ENCODE data around the gene ANKRD63.

Gene ANKRD63

GRCh38 chr15:40279437-40280141 is 3.3 kb downstream of the ANKRD63 start:
- peak; percentile 73 for DNase-seq (ENCODE audit: low spot score)

DNA sequence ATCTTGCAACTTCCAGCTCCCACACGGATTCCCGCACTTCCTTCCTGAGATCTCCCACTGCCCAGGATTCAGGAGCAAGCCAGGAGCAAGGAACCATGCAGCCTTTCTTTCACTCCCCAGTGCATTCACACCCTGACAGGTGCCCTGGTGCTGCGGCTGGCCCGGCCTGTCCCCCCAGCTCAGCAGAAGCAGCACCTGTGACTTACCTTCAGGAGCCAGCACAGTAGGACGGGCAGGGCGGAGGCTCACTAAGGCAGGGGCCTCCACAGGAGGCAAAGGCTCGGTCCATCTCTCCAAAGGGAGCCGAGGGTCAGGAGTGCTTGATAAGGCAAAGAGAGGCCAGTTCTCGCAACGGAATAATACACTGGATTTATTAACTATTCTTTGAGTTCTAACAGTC is 4.8 kb downstream of the ANKRD63 start:
- DNase-seq (ENCODE audit: low spot score) = no peak

- DNase-seq (ENCODE audit: low spot score) = no peak
Observed at GRCh38 chr15:40277471-40277870, 5.4 kb downstream of the ANKRD63 start.

DNA sequence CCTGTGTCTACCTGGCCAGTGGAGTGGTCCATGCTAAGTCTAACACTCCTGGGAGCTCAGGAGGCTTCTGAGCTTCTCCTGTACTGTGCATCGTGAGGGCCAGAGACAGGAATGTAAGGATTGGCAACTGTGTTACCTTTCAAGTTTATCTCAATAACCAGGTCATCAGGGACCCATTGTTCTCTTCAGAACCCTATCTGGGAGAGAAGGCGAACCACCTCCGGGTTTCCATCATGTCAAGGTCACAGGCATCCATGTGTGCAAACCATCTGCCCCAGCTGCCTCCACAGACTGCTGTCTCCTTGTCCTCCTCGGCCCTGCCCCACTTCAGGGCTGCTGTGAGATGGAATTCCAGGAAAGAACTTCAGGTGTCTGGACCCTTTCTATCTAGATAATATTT is 5.9 kb downstream of the ANKRD63 start:
- DNase-seq (ENCODE audit: low spot score) = no peak

DNA sequence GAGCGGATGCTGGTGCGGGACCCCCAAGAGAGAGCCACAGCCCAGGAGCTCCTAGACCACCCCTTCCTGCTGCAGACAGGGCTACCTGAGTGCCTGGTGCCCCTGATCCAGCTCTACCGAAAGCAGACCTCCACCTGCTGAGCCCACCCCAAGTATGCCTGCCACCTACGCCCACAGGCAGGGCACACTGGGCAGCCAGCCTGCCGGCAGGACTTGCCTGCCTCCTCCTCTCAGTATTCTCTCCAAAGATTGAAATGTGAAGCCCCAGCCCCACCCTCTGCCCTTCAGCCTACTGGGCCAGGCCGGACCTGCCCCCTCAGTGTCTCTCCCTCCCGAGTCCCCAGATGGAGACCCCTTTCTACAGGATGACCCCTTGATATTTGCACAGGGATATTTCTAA is 6.9 kb downstream of the ANKRD63 start:
- no peak for DNase-seq (ENCODE audit: low spot score)

GRCh38 chr15:40275523-40275922 is 7.3 kb downstream of the ANKRD63 start:
- no peak for DNase-seq (ENCODE audit: low spot score)

DNA sequence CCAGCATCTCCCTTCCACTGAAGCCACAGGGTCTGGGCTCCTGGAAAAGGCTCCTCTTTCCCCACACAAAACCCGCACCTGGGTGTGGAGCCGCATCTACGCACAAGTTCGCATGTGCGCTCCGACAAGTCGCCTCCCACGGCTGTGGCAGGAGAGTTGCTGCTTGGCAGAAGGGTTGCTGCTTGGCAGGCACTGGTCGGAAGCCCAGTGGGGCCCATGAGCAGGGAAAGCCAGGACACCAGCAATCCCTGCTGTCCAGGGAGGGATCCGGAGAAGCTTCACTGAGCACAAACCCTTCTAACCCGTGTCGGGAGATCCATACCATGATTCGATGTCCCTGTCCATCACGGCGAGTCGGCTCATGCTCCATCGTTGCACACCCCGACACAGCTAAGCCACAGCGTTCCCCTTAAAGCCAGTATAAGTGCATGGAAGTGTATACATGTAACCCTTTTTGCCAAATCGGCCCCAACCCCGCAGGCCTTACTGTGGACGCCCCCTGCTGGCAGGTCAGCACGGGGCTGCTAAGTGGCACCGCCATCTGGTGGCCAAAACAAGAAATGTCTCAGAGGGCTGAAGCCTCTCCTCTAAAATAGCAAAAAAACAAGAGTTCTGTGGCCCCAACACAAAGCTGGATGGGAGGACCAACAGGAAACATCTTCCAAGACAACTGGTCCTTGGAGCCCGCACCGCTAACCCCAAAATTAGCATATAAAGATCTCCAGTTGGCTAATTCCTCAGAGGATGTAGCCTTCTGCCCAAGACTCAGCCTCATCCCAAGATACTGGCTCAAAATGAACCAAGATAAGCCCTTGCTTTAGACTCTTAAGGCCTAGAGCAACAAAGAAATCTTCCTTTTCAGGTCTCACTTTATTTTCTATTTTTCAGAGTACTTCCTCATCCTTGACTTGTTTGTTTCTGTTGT is 8.3 kb downstream of the ANKRD63 start:
- peak; percentile 87 for DNase-seq (ENCODE audit: low spot score)

GRCh38 chr15:40273428-40273827 is 9.4 kb downstream of the ANKRD63 start:
- no peak for DNase-seq (ENCODE audit: low spot score)

GRCh38 chr15:40272485-40273056 is 10.3 kb downstream of the ANKRD63 start:
- DNase-seq (ENCODE audit: low spot score) = no peak

- no peak for DNase-seq (ENCODE audit: low spot score)
Observed at GRCh38 chr15:40271685-40272484, 11.0 kb downstream of the ANKRD63 start.

- DNase-seq (ENCODE audit: low spot score) = no peak
Observed at GRCh38 chr15:40270246-40270995, 12.4 kb downstream of the ANKRD63 start.

GRCh38 chr15:40269604-40270003 is 13.3 kb downstream of the ANKRD63 start:
- no peak for DNase-seq (ENCODE audit: low spot score)

DNA sequence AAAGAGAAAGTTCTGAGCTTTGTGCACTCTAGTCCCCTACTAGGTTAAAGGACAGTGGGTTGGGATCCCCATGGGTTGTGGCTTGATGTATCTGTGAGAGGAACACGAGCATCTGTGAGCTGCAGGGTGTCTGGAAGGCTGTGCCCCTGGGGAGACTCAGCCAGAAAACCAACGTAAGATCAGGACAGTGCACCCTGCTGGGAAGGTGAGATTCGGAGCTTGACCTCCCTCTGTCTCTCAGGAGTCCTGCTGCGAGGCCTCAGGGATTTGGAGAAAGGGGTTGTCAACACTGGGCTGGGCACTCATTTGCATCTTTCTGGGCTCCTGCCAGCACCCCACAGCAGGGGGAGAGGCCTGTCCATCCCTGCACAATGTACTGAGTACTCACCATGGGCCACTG is 15.2 kb downstream of the ANKRD63 start:
- DNase-seq (ENCODE audit: low spot score) = no peak

DNA sequence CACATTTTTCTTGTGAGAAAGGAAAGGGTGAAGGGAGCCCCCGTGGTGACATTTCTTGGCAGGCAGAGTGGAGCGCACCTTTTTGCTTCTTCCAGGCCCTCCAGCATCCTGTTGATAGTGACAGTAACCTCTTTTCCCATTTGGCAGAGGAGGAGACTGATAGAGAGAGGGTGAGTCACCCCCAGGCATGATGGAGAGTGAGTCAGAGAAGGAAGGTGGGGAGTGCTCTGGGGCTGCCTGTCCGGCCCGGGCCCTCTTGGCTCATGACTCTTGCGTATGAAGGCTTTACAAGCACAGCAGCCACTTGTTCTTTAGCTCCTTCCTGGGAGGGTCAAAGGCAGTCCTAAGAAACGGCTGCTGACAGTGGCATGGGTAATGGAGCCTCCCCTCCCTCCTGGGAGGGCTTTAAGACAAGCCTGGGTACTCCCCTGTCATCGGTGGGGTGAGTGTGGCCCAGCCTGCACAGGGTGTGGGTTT is 16.0 kb downstream of the ANKRD63 start:
- DNase-seq (ENCODE audit: low spot score) = peak; percentile 38

GRCh38 chr15:40265875-40266274 is 17.0 kb downstream of the ANKRD63 start:
- DNase-seq (ENCODE audit: low spot score) = no peak

- DNase-seq (ENCODE audit: low spot score) = no peak
Observed at GRCh38 chr15:40265355-40265754, 17.5 kb downstream of the ANKRD63 start.

DNA sequence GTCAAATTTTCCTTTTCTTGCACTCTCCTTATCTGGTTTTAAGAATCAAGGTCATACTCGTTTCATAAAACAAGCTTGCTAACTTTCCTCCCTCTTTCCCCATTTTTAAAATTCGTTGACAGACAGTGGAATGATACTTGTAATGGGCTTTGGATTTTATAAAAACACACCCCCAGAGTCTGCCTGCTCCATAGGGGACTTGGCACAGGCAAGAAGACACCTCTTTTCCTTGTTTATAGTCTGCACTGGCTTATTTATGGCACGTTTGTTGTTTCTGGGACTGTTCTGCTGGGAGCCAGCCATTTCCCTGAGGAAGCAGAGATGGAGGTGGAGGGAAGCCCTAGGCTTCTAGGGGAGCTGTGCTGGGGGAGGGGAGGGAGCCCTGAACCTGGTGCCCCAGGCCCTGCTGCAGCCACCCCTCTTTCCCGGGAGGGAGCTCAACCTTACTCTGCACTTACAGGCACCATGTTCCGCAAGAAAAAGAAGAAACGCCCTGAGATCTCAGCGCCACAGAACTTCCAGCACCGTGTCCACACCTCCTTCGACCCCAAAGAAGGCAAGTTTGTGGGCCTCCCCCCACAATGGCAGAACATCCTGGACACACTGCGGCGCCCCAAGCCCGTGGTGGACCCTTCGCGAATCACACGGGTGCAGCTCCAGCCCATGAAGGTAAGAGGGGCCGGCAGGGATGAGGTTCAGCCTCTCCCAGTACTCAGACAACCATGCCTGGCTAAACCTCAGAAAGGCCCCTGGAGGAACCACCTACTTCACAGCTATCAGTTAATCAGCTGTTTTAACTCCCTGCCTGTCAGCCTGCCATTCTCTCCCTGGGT is 18.3 kb downstream of the ANKRD63 start:
- DNase-seq (ENCODE audit: low spot score) = no peak

DNA sequence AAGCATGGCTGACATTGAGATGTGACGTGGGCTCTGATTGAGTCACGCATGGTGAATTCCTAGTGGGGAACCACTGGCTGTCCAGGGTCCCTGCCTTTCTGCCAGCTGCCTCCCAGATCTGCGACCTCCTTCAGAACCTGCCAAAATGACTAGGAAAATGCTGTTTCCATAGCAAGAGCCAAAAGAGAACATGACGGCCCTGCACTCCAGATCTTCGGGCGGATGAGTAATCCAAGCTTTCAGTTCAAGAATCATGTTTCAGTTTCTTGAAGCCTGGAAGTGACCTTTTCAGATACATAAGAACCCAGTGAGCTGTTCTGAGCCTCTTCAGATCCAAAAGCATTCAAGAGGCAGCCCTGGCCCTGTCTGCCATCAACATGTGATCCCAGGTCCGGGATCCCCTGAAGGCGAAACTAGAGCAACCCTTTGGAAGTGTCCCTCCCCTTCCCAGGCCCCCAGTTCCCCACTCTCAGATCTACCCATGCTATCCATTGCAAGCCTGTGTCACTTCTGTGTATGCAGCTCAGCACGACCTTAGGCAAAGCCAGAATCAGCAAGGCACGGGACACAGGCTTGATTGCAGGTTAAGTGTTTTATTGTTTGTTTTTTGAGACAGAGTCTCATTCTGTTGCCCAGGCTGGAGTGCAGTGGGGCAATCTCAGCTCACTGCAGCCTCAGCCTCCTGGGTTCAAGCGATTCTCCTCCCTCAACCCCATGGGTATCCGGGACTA is 19.7 kb downstream of the ANKRD63 start:
- DNase-seq (ENCODE audit: low spot score) = no peak

DNA sequence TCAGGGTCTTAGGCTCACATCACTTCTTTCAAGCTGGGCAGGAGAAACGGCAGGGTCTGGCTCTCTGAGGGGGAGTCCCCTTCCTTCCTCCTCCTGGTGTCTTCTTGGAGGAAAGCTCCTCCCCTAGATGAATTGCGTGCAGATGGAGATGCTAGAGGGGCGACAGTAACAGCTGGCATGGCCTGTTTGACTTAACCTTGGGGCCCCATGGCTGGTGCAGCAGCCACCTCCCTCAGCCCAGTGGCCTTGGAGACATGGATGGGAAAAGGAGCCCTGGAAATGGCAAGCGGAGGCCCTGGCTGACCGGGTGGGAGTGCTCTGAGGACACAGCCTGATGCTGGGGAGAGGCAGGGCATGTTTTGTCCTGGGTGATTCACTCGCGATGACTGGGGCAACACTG is 23.8 kb downstream of the ANKRD63 start:
- DNase-seq (ENCODE audit: low spot score) = no peak

GRCh38 chr15:40258544-40258943 is 24.3 kb downstream of the ANKRD63 start:
- no peak for DNase-seq (ENCODE audit: low spot score)
